Measurements from ENCODE around the gene GK.
A peak's percentile ranks its signal among the peaks of the same experiment; 100 is the strongest.
"Not testable (repeated sequence)": the region's sequence is repeated elsewhere in the genome, so short reads cannot be mapped to it uniquely, and the experiment has no call there.

Gene GK

GRCh38 chrX:30652527-30653414 lies 452 bp upstream of the GK start:
- DNase-seq = peak; percentile 44 to 96 (median 89)

GRCh38 chrX:30654386-30654785 lies 1.2 kb downstream of the GK start:
- DNase-seq = not testable (repeated sequence)

DNA sequence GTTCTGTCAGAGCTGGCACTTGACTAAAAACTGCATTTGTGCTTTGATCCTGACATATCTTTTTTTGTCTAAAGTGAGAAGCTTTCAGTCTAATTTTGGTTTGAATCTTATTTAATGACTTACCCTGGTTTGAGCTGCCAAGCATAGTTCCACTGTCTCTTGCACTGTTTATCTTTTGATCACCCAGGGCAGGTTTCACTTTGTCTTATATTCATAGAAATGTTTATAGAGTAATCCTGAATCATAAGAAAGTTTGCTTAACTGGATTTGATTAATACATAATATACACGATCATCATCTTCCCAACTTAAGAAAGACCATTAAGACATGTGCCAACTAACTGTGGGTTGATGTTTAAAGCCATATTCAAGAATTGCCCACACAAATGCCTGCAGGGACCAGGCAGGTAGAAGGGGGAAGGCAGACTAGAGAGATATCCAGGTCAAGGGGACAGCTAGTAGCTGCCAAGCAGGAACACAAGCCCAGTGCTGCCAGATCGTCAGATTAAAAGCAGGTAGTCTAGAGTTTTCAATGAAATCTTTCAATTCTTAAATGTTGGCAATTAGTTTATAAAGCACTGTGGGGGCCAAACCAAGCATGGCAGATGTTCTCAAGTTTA lies 1.9 kb downstream of the GK start:
- DNase-seq = no peak

- DNase-seq = no peak
These were observed 2.8 kb downstream of the GK start for GRCh38 chrX:30655991-30656390.

GRCh38 chrX:30657196-30658161 lies 4.3 kb downstream of the GK start:
- no peak for DNase-seq

DNA sequence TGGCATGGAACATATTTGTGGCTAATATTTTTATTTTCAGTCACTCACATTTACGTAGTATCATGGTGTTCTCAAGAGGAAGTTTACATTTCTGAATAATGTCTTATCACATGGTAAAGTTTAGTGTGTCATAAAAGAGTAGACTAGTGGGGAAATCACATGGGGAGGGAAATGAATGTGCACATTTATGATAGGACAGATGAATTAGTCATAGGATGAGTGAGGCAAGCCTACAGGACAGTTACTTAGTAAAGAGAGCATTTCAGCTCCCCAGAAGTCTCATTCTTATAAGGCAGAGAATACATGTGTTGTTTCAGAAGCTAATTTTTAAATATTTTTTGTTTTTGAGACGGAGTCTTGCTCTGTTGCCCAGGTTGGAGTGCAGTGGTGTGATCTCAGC lies 6.2 kb downstream of the GK start:
- DNase-seq = no peak

- DNase-seq = no peak
These were observed 8.0 kb downstream of the GK start for GRCh38 chrX:30661228-30661627.

GRCh38 chrX:30663322-30663721 lies 10.1 kb downstream of the GK start:
- DNase-seq = no peak

GRCh38 chrX:30665471-30665870 lies 12.2 kb downstream of the GK start:
- DNase-seq = no peak

GRCh38 chrX:30666094-30666493 lies 12.9 kb downstream of the GK start:
- no peak for DNase-seq

DNA sequence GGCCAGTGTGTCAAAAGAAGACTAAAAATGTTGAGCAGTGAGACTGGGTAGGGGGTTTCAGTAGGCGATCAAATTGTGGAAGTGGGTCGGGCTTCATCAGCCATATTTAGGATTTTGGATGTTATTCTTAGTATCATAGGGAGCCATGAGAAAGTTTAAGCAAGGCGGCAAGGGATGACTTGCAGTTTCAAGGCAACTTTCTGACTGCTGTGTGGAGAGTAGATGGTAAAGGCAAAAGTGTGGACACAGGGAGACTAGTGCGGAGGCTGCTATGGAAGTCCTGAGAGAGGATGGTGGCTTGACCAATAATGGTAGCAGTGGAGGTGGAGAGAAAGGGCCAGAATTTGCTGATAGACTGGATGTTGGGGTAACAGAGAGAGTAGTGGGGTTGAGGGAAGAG lies 15.4 kb downstream of the GK start:
- DNase-seq = no peak

DNA sequence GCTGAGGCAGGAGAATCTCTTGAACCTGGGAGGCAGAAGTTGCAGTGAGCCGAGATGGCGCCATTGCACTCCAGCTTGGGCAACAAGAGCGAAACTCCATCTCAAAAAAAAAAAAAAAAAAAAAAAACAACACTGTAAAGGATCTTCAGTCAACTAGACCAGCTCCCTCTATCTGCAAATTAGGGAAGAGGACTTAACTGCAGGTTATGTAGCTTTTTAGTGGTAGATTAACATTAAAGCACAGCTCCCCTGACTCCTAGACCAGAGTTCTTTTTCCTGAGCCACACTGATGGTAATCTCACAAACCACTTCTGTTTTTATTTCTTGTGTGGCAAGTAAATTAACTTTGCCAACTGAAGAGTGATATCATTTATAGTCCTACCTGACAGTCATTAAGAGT lies 18.0 kb downstream of the GK start:
- DNase-seq = not testable (repeated sequence)

GRCh38 chrX:30673127-30673796 lies 20.0 kb downstream of the GK start:
- DNase-seq = no peak

DNA sequence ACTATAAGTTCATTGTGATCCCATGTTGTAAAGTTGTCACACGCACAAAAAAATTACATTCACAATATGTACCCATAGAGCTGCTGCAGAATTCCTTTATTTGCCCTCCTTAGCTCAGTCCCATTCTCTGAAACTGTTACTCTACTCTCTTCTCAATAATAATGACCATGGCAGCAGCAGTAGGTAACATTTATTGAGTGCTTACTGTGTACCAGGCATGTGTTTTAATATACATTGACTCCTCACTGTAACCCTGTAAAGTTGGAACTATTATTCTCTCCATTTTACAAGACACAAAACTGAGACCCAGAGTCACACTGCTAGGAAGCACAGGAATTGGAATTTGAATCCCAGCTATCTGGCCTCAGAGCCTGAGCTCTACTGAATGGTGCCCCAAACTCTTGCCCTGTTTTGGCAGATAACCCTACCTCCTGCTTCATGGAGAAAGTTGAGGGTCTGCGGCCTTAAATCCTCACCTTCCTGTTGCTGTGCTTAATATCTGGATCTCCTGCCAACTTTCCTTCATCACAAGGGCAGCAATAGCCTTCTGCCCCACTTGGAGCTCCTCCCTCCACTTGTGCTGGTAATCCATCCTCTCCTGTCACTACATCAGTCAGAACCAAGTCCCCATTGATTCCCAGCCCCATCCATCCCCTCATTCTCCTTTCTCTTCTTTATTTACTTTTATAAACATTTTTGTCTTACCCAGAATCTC lies 20.8 kb downstream of the GK start:
- DNase-seq = no peak

GRCh38 chrX:30674799-30675198 lies 21.6 kb downstream of the GK start:
- no peak for DNase-seq

DNA sequence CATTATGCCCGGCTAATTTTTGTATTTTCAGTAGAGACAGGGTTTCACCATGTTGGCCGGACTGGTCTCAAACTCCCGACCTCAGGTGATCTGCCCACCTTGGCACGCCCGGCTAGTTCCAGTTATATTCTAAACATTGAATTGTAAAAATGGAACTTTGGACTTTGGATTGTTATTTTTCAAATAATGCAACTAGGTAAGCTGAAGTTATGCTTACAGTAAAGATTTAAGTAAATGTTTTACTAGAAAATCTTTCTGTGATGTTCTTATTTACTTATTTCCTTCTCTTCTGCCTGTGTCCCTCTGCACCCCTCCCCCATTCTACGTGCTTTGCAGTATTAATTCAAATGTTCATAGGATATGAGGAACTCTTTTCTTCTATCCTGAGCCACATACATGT lies 26.1 kb downstream of the GK start:
- no peak for DNase-seq

DNA sequence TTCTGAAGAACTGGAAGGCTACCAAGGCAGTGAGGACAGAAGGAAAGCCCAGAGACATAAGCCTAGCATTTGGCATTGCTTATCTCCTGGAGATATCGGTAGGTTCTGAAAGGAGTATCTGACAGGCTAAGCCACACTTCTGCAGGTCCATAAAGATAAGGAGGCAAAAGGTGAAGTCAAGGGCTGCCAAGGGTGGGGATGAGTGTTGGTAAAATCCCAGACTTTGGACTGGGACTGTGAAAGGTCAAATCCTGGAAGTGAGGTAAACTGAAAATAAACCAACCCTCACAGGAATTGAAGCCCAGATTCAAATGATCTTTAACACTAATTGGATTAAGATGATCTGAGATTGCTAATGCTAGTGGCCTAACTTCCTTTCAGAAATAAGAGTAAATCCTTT lies 27.4 kb downstream of the GK start:
- DNase-seq = no peak

GRCh38 chrX:30688641-30689040 lies 35.4 kb downstream of the GK start:
- DNase-seq = no peak

DNA sequence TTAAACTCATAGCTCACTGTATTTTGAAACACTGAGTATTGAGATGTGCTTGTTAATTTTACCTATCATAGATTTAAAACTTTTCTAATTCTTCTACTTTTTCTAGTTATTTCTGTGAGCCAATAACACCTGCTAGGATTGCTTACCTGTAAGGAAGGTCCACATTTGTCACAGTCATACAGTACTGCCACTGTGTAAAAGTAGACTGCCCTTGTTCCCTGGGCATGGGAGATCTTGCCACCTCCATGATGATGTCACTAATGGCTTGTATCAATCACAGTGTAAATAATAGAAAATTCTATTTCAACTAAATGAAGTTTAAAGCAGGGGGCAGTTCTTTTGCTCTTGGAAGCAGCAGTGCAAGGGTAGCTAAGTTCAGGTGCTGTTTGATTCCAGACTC lies 35.9 kb downstream of the GK start:
- DNase-seq = no peak

DNA sequence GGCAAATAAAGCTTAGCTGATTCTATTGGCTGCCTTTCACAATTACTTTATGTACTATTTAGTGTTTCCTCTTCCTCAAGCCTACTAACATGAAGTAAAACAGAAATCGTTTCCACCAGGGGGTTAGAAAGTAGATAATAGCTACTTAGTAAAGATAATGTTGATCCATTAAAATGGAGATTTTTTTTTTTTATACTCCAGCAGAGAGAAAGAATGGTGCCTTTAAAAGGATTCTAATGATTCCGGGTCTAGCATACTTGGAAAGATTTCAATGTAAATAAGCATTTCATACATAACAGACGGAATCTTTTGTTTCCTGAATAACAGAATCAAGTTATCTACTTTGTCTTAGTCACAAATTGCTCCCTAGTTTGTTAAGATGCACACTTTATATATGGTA lies 37.1 kb downstream of the GK start:
- no peak for DNase-seq
